Neural crest cell (in vitro differentiated cells): ENCODE results near the gene BICD2. TPM values are rescaled to one million over a fixed set of nuclear protein-coding genes. Genes with fewer than 3 reads are reported as not detected.

ENCODE experiments used
- DNase-seq: peaks from one replicate; pipeline ENCODE4 v3.0.0; 2021; ENCODE audit warnings: low read depth, mixed read lengths, low spot score
- H3K27ac Mint-ChIP-seq: one replicate; pipeline ENCODE4 v1.8.0; 2021; ENCODE audit warnings: mild to moderate bottlenecking, mixed read lengths; ENCODE audit not compliant: unreplicated experiment
- H3K27me3 Mint-ChIP-seq: 2 replicates; pipeline ENCODE4 v1.8.0; 2021; ENCODE audit warnings: low read depth, mild to moderate bottlenecking, mixed read lengths
- H3K36me3 Mint-ChIP-seq: 2 replicates; pipeline ENCODE4 v1.8.0; 2021; ENCODE audit warnings: low read depth, mild to moderate bottlenecking, mixed read lengths
- H3K4me1 Mint-ChIP-seq: 2 replicates; pipeline ENCODE4 v1.8.0; 2021; ENCODE audit warnings: mixed read lengths
- H3K4me3 Mint-ChIP-seq: one replicate; pipeline ENCODE4 v1.8.0; 2021; ENCODE audit warnings: mild to moderate bottlenecking, mixed read lengths
- H3K9me3 Mint-ChIP-seq: 2 replicates; pipeline ENCODE4 v1.8.0; 2021; ENCODE audit warnings: mixed read lengths
- CTCF ChIP-seq: fragments of 200-600 bp; sonication (generic); conservative IDR thresholded peaks from 2 replicates; pipeline ENCODE4 v1.5.0; 2021; ENCODE audit warnings: antibody characterized with exemption, mild to moderate bottlenecking
- total RNA-seq: library from RNA; stranded (reverse); gene quantifications from 2 replicates; pipeline ENCODE4 v1.2.1, GENCODE V29; 2021

Gene BICD2
- total RNA-seq, 1 donor from 2014 or later, result 41.5 TPM

- H3K4me3 Mint-ChIP-seq, result no peak overlapping the region
- H3K27ac Mint-ChIP-seq, result no peak overlapping the region
- no peaks in the 10 kb centered on the region for H3K4me1 Mint-ChIP-seq
- peaks cover 48% of the 10 kb centered on the region for H3K36me3 Mint-ChIP-seq
- no peak for TF ChIP-seq CTCF
- no peaks in the 10 kb centered on the region for H3K27me3 Mint-ChIP-seq
- no peak for DNase-seq
- peaks cover 41% of the 10 kb centered on the region for H3K9me3 Mint-ChIP-seq
Observed at GRCh38 chr9:92696619-92697018, 68.0 kb downstream of the BICD2 start.

GRCh38 chr9:92686954-92687353 is 77.7 kb downstream of the BICD2 start:
- Mint-ChIP-seq H3K27me3 (no peaks in the 10 kb centered on the region), H3K9me3 (peaks cover 2% of the 10 kb centered on the region), H3K4me1 (no peaks in the 10 kb centered on the region), H3K27ac (no peak overlapping the region), H3K4me3 (no peak overlapping the region), H3K36me3 (peaks cover 7% of the 10 kb centered on the region)
- DNase-seq, result no peak
- TF ChIP-seq CTCF, result peak; percentile 31

GRCh38 chr9:92685022-92685421 is 79.6 kb downstream of the BICD2 start:
- H3K27ac Mint-ChIP-seq, result no peak overlapping the region
- peaks cover 3% of the 10 kb centered on the region for H3K36me3 Mint-ChIP-seq
- DNase-seq, result no peak
- no peaks in the 10 kb centered on the region for H3K27me3 Mint-ChIP-seq
- peaks cover 2% of the 10 kb centered on the region for H3K9me3 Mint-ChIP-seq
- no peak overlapping the region for H3K4me3 Mint-ChIP-seq
- H3K4me1 Mint-ChIP-seq, result no peaks in the 10 kb centered on the region
- TF ChIP-seq CTCF, result no peak

GRCh38 chr9:92682269-92682668 is 82.4 kb downstream of the BICD2 start:
- Mint-ChIP-seq H3K27ac (no peak overlapping the region), H3K9me3 (peaks cover 2% of the 10 kb centered on the region), H3K27me3 (no peaks in the 10 kb centered on the region), H3K36me3 (peaks cover 3% of the 10 kb centered on the region), H3K4me3 (no peak overlapping the region), H3K4me1 (no peaks in the 10 kb centered on the region)
- DNase-seq, result no peak
- no peak for TF ChIP-seq CTCF

- H3K27me3 Mint-ChIP-seq, result no peaks in the 10 kb centered on the region
- no peak for DNase-seq
- no peak overlapping the region for H3K27ac Mint-ChIP-seq
- no peaks in the 10 kb centered on the region for H3K4me1 Mint-ChIP-seq
- no peak overlapping the region for H3K4me3 Mint-ChIP-seq
- H3K9me3 Mint-ChIP-seq, result no peaks in the 10 kb centered on the region
- H3K36me3 Mint-ChIP-seq, result no peaks in the 10 kb centered on the region
- TF ChIP-seq CTCF, result no peak
Observed at GRCh38 chr9:92680166-92681119, 84.2 kb downstream of the BICD2 start.
